ENCODE data around the gene TUBB. TPM values are rescaled to one million over a fixed set of nuclear protein-coding genes. Genes with fewer than 3 reads are reported as not detected.

The TUBB gene
- total and polyA plus RNA-seq, 4 donors: 115 to 533 (median 210) TPM

GRCh38 chr6:30726506-30727413, 6.6 kb downstream of the TUBB start:
- DNase-seq (ENCODE audit: low spot score): no peak
- WGBS: 91% methylated on average over 11 of the region's 11 CpGs
- Histone ChIP-seq H3K9ac (ENCODE audit: low read depth in 1 of 2, low read length in 2 of 2) (no peak overlapping the region), H3K9me3 (ENCODE audit: control insufficient read depth in 4 of 4, low read length in 3 of 4) (no peaks in the 10 kb centered on the region), H3K27ac (ENCODE audit: low read depth in 1 of 2, low read length in 2 of 2) (no peak overlapping the region), H3K4me3 (ENCODE audit: low read depth in 1 of 3, low read length in 3 of 3) (no peak overlapping the region), H3K27me3 (ENCODE audit: control insufficient read depth in 4 of 4, insufficient read depth in 4 of 4, low read length in 3 of 4) (no peaks in the 10 kb centered on the region), H3K36me3 (ENCODE audit: control insufficient read depth in 4 of 4, insufficient read depth in 3 of 4, low read depth in 1 of 4, low read length in 3 of 4) (peaks cover 17 to 55% (median 47%) of the 10 kb centered on the region in 4 donors), H3K4me1 (ENCODE audit: control insufficient read depth in 4 of 4, insufficient read depth in 4 of 4, low read length in 3 of 4) (peaks cover 0 to 35% (median 25%) of the 10 kb centered on the region in 4 donors)
- TF ChIP-seq HNF4A (conservative IDR thresholded peaks at IDR 0.05) (no peak), JUND (IDR thresholded peaks at IDR 0.05) (no peak), MAX (IDR thresholded peaks at IDR 0.05) (no peak), FOXA1 (IDR thresholded peaks at IDR 0.05) (no peak), ATF3 (IDR thresholded peaks at IDR 0.05) (no peak), NR2F2 (IDR thresholded peaks at IDR 0.05) (no peak), HNF4G (IDR thresholded peaks at IDR 0.05) (no peak), SP1 (IDR thresholded peaks at IDR 0.05) (no peak), GABPA (IDR thresholded peaks at IDR 0.05 in 1 of 2, conservative IDR thresholded peaks at IDR 0.05 in 1 of 2) (no peak)

- peak overlapping the region in 1 of 2 donors; percentile 21 for H3K27ac ChIP-seq (ENCODE audit: low read depth in 1 of 2, low read length in 2 of 2)
- DNase-seq (ENCODE audit: low spot score): no peak
- WGBS: 72% methylated on average over 7 of the region's 7 CpGs
- no peak for TF ChIP-seq GABPA (IDR thresholded peaks at IDR 0.05 in 1 of 2, conservative IDR thresholded peaks at IDR 0.05 in 1 of 2)
- TF ChIP-seq ATF3 (IDR thresholded peaks at IDR 0.05): no peak
- TF ChIP-seq SP1 (IDR thresholded peaks at IDR 0.05): no peak
- TF ChIP-seq FOXA2 (IDR thresholded peaks at IDR 0.05): no peak
- TF ChIP-seq TAF1 (conservative IDR thresholded peaks at IDR 0.05): no peak
- TF ChIP-seq FOXA1 (IDR thresholded peaks at IDR 0.05): no peak
- no peak for TF ChIP-seq NR2F2 (IDR thresholded peaks at IDR 0.05)
- no peak for TF ChIP-seq CTCF (IDR thresholded peaks at IDR 0.05; ENCODE audit: low read depth, low read length, missing input control)
- no peak for TF ChIP-seq MAX (IDR thresholded peaks at IDR 0.05)
- TF ChIP-seq HNF4G (IDR thresholded peaks at IDR 0.05): no peak
- H3K4me3 ChIP-seq (ENCODE audit: low read depth in 1 of 3, low read length in 3 of 3): no peak overlapping the region
- H3K9ac ChIP-seq (ENCODE audit: low read depth in 1 of 2, low read length in 2 of 2): no peak overlapping the region
- peaks cover 17 to 55% (median 47%) of the 10 kb centered on the region in 4 donors for H3K36me3 ChIP-seq (ENCODE audit: control insufficient read depth in 4 of 4, insufficient read depth in 3 of 4, low read depth in 1 of 4, low read length in 3 of 4)
- peaks cover 0 to 23% (median 13%) of the 10 kb centered on the region in 4 donors for H3K4me1 ChIP-seq (ENCODE audit: control insufficient read depth in 4 of 4, insufficient read depth in 4 of 4, low read length in 3 of 4)
- H3K27me3 ChIP-seq (ENCODE audit: control insufficient read depth in 4 of 4, insufficient read depth in 4 of 4, low read length in 3 of 4): no peaks in the 10 kb centered on the region
- H3K9me3 ChIP-seq (ENCODE audit: control insufficient read depth in 4 of 4, low read length in 3 of 4): no peaks in the 10 kb centered on the region
Observed at GRCh38 chr6:30727920-30728553, 7.9 kb downstream of the TUBB start.
